GM10248 (cell line): ENCODE data around the gene MILR1.
"Not testable (repeated sequence)": the region's sequence is repeated elsewhere in the genome, so short reads cannot be mapped to it uniquely, and the experiment has no call there.

Experiments
- CTCF ChIA-PET: fragments of 300-600 bp; sonication (Branson Sonifier 250); formaldehyde crosslinking; extraction: SDS; loops from one replicate; lab custom pipeline; 2021; ENCODE audit warnings: antibody characterized with exemption; lab: Yijun Ruan, JAX
- POLR2A ChIA-PET: fragments of 350-650 bp; sonication (Branson Sonifier 250); formaldehyde crosslinking; extraction: SDS; loops from one replicate; lab custom pipeline; 2020; ENCODE audit warnings: antibody characterized with exemption; lab: Yijun Ruan, JAX
- DNase-seq: peaks from one replicate; pipeline ENCODE4 v3.0.0; 2012; ENCODE audit errors: extremely low spot score
- TF ChIP-seq, protein P1 (sequence below): IDR thresholded peaks from 2 replicates; pipeline ENCODE4 v1.5.1; 2012; ENCODE audit warnings: mild to moderate bottlenecking, low read depth; ENCODE audit errors: extremely low read depth, missing control alignments, control extremely low read depth

MILR1 gene

DNA sequence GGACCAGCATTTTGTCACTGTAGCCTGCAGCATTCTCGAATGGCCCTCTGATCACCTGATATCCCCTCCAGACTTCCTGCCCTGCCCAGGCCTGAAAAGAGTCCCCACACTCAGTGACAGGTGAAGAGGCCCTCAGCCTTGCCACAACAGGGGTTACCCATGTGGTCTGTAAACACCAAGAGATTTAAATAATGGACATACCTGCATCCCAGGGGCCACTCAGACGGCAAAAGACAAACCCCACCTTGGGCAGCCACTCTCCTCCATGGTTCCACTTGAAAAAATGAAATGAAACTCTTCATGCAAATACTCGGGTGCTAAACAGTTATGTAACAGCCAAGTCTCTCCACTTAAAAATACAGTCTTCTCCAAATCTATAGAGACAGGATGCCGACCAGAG, 35.4 kb upstream of the MILR1 start:
- CTCF ChIA-PET: interaction anchor here (1.0 to 17.8 kb wide), 4 partner anchors 6 to 236 kb away, joined by 3 to 158 read pairs (median 5); no protein-coding TSS in a partner anchor
- TF ChIP-seq, protein P1, sequence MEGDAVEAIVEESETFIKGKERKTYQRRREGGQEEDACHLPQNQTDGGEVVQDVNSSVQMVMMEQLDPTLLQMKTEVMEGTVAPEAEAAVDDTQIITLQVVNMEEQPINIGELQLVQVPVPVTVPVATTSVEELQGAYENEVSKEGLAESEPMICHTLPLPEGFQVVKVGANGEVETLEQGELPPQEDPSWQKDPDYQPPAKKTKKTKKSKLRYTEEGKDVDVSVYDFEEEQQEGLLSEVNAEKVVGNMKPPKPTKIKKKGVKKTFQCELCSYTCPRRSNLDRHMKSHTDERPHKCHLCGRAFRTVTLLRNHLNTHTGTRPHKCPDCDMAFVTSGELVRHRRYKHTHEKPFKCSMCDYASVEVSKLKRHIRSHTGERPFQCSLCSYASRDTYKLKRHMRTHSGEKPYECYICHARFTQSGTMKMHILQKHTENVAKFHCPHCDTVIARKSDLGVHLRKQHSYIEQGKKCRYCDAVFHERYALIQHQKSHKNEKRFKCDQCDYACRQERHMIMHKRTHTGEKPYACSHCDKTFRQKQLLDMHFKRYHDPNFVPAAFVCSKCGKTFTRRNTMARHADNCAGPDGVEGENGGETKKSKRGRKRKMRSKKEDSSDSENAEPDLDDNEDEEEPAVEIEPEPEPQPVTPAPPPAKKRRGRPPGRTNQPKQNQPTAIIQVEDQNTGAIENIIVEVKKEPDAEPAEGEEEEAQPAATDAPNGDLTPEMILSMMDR: no peak
- POLR2A ChIA-PET: no interaction called here
- peak; percentile 66 for DNase-seq

- peak; percentile 63 for DNase-seq
- CTCF ChIA-PET: interaction anchor here (0.9 to 7.3 kb wide), 39 partner anchors 10 to 516 kb away, joined by 3 to 158 read pairs (median 9); partner anchors contain the start of genes MILR1 and POLG2
- POLR2A ChIA-PET: interaction anchor here (0.6 kb wide), 1 partner anchor 79 kb away, joined by 3 read pairs; the partner anchor contains the start of gene POLG2
- TF ChIP-seq, protein P1: peak; percentile 61
These were observed 30.2 kb upstream of the MILR1 start for GRCh38 chr17:64418506-64419339.

- POLR2A ChIA-PET: interaction anchor here (0.6 to 1.1 kb wide), 2 partner anchors 77 to 274 kb away, joined by 5 read pairs; partner anchors contain the start of gene POLG2
- CTCF ChIA-PET: interaction anchor here (0.6 to 7.3 kb wide), 57 partner anchors 10 to 368 kb away, joined by 3 to 158 read pairs (median 4); partner anchors contain the start of genes CEP95, MILR1 and POLG2
- TF ChIP-seq, protein P1: peak; percentile 80
- DNase-seq: peak; percentile 66
These were observed 28.7 kb upstream of the MILR1 start for GRCh38 chr17:64420143-64420670.

- POLR2A ChIA-PET: interaction anchor here (0.7 kb wide), 1 partner anchor 61 kb away, joined by 3 read pairs; no protein-coding TSS in a partner anchor
- CTCF ChIA-PET: interaction anchor here (0.8 to 7.3 kb wide), 11 partner anchors 12 to 316 kb away, joined by 3 to 158 read pairs (median 39); partner anchors contain the start of gene MILR1
These were observed 26.8 kb upstream of the MILR1 start for GRCh38 chr17:64422121-64422520.

GRCh38 chr17:64423881-64424280, 25.0 kb upstream of the MILR1 start:
- CTCF ChIA-PET: interaction anchor here (0.6 to 1.3 kb wide), 2 partner anchors 21 to 102 kb away, joined by 3 to 4 read pairs; no protein-coding TSS in a partner anchor
- POLR2A ChIA-PET: interaction anchor here (0.9 kb wide), 1 partner anchor 68 kb away, joined by 3 read pairs; no protein-coding TSS in a partner anchor
- no peak for DNase-seq
- TF ChIP-seq, protein P1: no peak

More at GRCh38 chr17:64422121-64422520, 26.8 kb upstream of the MILR1 start:
- not testable (repeated sequence) for DNase-seq

GRCh38 chr17:64424324-64424849, 24.5 kb upstream of the MILR1 start:
- TF ChIP-seq, protein P1: no peak
- no peak for DNase-seq
- POLR2A ChIA-PET: no interaction called here
- CTCF ChIA-PET: interaction anchor here (0.6 to 1.3 kb wide), 2 partner anchors 21 to 103 kb away, joined by 3 to 4 read pairs; no protein-coding TSS in a partner anchor
